Right atrium auricular region (tissue), 2 donors: Measurements from ENCODE around the gene MLPH. TPM values are rescaled to one million over a fixed set of nuclear protein-coding genes. Genes with fewer than 3 reads are reported as not detected.

ENCODE experiments used
- DNase-seq: peaks from one replicate; pipeline ENCODE4 v3.0.0-alpha.2; 2019; ENCODE audit warnings: low spot score
- H3K27ac ChIP-seq, 2 donors: fragments of 200-600 bp; sonication (generic); 1 replicate in 1 of 2; 2 replicates in 1 of 2; pipeline ENCODE4 v1.5.1; 2016 to 2019
- H3K27me3 ChIP-seq, 2 donors: fragments of 200-600 bp; sonication (generic); one replicate each; pipeline versions ENCODE4 v1.5.1 to v1.6.0; 2017 to 2019
- H3K36me3 ChIP-seq: fragments of 200-600 bp; sonication (generic); one replicate; pipeline ENCODE4 v1.5.1; 2016
- H3K4me1 ChIP-seq, 2 donors: fragments of 200-600 bp; sonication (generic); one replicate each; pipeline versions ENCODE4 v1.5.1 to v1.6.0; 2017 to 2019
- H3K4me3 ChIP-seq, 2 donors: fragments of 200-600 bp; sonication (generic); 1 replicate in 1 of 2; 2 replicates in 1 of 2; pipeline ENCODE4 v1.5.1; 2017 to 2019; ENCODE audit warnings: mild to moderate bottlenecking in 1 of 2, moderate library complexity in 1 of 2
- H3K9me3 ChIP-seq, 2 donors: fragments of 200-600 bp; sonication (generic); one replicate each; pipeline ENCODE4 v1.5.1; 2019
- total RNA-seq, 2 donors: library from RNA; depleted of rRNA; stranded (reverse); fragments of >200 nt; gene quantifications; one replicate each; pipeline ENCODE4 v1.1.0, GENCODE V29; 2016
- TF ChIP-seq, protein P1 (sequence below), 2 donors: fragments of 200-600 bp; sonication (generic); IDR thresholded peaks; one replicate each; pipeline ENCODE4 v1.5.1; 2019; ENCODE audit warnings: antibody characterized with exemption in 2 of 2

MLPH gene
- total RNA-seq, 2 donors from 2014 or later, result 27.1 to 108 TPM

DNA sequence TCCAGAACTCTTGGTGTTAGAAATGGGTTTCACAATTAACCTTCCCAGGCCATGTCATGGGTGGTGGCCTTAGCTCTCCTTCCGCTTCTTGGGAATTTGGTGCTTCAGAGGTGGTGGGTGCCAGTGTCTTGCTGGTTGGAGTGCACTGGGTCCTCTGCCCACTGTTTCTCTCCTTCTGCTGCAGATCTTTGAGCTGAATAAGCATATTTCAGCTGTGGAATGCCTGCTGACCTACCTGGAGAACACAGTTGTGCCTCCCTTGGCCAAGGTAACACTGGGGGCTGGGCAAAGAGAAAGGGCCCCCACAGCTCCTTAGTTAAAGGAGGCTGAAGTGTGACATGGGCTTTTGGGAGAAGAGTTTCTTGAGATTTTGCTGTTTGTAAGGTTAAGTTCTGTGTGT, 47.3 kb downstream of the MLPH start:
- Histone ChIP-seq H3K9me3 (no peaks in the 10 kb centered on the region), H3K27me3 (no peaks in the 10 kb centered on the region), H3K4me1 (no peaks in the 10 kb centered on the region), H3K36me3 (no peaks in the 10 kb centered on the region), H3K4me3 (no peak overlapping the region), H3K27ac (no peak overlapping the region)
- DNase-seq, result no peak
- TF ChIP-seq, protein P1, sequence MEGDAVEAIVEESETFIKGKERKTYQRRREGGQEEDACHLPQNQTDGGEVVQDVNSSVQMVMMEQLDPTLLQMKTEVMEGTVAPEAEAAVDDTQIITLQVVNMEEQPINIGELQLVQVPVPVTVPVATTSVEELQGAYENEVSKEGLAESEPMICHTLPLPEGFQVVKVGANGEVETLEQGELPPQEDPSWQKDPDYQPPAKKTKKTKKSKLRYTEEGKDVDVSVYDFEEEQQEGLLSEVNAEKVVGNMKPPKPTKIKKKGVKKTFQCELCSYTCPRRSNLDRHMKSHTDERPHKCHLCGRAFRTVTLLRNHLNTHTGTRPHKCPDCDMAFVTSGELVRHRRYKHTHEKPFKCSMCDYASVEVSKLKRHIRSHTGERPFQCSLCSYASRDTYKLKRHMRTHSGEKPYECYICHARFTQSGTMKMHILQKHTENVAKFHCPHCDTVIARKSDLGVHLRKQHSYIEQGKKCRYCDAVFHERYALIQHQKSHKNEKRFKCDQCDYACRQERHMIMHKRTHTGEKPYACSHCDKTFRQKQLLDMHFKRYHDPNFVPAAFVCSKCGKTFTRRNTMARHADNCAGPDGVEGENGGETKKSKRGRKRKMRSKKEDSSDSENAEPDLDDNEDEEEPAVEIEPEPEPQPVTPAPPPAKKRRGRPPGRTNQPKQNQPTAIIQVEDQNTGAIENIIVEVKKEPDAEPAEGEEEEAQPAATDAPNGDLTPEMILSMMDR (IDR thresholded peaks at IDR 0.05), result no peak

DNA sequence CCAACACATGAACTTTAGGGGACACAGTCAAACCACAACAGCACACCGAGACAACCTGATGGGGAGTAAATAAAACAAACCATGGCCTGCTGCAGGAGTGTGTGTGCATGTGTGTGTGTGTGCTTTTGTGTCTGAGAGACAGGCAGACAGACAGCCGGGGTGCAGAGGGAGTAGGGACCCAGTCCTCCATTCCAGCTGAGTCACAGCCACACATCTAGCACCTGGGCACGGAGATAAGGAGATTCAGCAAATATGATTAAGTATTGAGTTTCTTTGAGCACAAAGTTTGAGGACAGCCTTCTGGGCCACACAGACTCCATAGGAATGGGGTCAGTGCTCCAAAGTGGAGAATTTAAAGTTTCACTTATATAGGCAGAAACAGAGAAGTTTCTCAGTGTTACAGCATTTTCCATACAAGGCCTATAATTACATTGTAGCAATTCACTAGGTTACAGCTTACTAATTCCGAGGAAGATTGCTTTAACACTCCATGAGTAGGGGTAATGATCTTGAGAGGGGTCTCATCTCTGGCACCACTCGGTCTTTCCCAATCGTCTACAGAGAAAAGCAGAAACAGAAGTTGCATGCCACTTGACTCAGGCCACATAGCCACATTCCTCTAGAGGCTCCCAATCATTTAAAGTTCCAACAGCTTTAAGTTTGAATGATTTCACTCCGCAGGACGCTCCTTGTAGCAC, 48.5 kb downstream of the MLPH start:
- H3K36me3 ChIP-seq, result no peaks in the 10 kb centered on the region
- TF ChIP-seq, protein P1 (IDR thresholded peaks at IDR 0.05), result no peak
- no peak overlapping the region for H3K27ac ChIP-seq
- peaks cover 0 to 6% of the 10 kb centered on the region in 2 donors for H3K4me1 ChIP-seq
- H3K9me3 ChIP-seq, result no peaks in the 10 kb centered on the region
- no peak overlapping the region for H3K4me3 ChIP-seq
- no peak for DNase-seq
- H3K27me3 ChIP-seq, result no peaks in the 10 kb centered on the region

DNA sequence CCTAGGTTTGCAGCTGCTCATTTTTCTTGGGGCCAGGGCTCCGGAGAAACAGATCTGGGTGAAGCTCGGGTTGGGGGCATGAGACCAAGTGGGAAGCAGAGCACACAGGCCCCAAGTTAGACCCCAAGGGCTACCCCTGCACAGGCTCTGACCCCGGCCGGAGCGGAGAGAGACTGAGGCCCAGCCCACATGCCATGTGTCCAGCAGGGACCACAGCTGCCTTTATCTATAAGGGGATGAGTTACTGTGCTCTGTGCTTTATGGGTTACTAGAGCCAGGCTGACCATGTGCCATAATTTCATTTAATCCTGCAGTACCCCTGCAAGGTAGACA, 49.0 kb downstream of the MLPH start:
- H3K36me3 ChIP-seq, result no peaks in the 10 kb centered on the region
- TF ChIP-seq, protein P1 (IDR thresholded peaks at IDR 0.05), result no peak
- no peak for DNase-seq
- no peak overlapping the region for H3K4me3 ChIP-seq
- H3K27ac ChIP-seq, result no peak overlapping the region
- no peaks in the 10 kb centered on the region for H3K27me3 ChIP-seq
- no peaks in the 10 kb centered on the region for H3K9me3 ChIP-seq
- peaks cover 0 to 11% of the 10 kb centered on the region in 2 donors for H3K4me1 ChIP-seq

DNA sequence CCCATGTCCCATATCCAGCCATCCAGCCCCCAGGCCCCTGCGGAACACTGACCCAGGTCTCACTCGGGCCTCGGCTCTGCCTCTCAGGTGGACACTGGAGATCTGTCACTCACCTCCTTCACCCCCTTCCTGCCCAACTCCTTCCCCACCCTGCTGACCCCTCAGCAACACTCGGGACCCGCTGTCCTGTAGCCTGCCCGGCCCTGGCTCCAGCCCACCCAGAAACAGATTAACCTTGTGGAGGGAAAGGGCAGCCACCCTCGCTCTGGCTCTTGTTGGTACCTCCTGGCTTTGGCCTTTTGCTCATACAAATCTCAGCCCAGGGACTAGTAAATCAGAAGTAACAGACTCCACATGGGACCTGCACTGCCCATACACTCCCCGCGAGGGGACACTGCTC, 49.6 kb downstream of the MLPH start:
- TF ChIP-seq, protein P1 (IDR thresholded peaks at IDR 0.05), result no peak
- no peak overlapping the region for H3K4me3 ChIP-seq
- H3K9me3 ChIP-seq, result no peaks in the 10 kb centered on the region
- H3K27ac ChIP-seq, result no peak overlapping the region
- DNase-seq, result no peak
- H3K27me3 ChIP-seq, result no peaks in the 10 kb centered on the region
- H3K36me3 ChIP-seq, result no peaks in the 10 kb centered on the region
- peaks cover 0 to 17% of the 10 kb centered on the region in 2 donors for H3K4me1 ChIP-seq

DNA sequence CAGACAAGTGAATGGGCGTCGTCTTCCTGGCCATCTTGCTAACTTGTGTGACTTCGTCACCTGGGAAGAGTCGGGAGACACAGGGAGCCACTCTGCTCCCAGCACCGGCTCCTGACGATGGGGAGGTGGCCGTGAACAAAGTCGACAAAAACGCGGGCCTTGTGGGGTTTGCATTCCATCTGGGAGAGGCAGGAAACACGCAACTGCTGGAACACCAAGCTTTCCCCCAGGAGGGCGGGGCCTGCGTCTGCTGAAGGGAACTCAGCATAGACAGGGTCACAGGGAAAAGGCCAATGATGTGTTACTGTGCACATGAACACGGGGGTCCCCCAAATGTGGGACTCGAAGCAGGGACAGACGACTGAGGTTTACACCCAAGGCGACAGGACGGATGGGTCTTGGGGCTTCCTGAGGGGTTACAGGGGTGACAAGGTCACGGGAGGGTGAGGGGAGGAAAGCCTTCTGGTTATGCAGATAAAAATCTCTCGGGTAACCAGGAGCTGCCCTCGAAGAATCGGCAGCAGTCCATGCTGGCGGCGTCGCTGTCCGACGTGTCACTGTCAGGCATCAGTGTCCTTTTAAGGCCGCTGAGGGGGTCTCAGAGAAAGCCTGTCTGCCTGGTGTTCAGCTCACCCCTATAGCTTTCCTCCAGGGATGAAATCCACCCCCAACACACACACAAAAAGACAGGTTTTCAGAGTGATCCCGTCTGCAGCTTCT, 51.1 kb downstream of the MLPH start:
- H3K27me3 ChIP-seq, result no peaks in the 10 kb centered on the region
- no peak for DNase-seq
- TF ChIP-seq, protein P1 (IDR thresholded peaks at IDR 0.05), result no peak
- H3K27ac ChIP-seq, result no peak overlapping the region
- H3K4me1 ChIP-seq, result peaks cover 0 to 17% of the 10 kb centered on the region in 2 donors
- H3K9me3 ChIP-seq, result no peaks in the 10 kb centered on the region
- H3K4me3 ChIP-seq, result no peak overlapping the region
- H3K36me3 ChIP-seq, result no peaks in the 10 kb centered on the region
